Measurements from ENCODE around the gene TMPRSS3.

Gene TMPRSS3

GRCh38 chr21:42407476-42407875 is 11.6 kb upstream of the TMPRSS3 start:
- no peak for DNase-seq

- DNase-seq, result no peak
Observed at GRCh38 chr21:42406866-42407265, 11.0 kb upstream of the TMPRSS3 start.

GRCh38 chr21:42406201-42406621 is 10.4 kb upstream of the TMPRSS3 start:
- no peak for DNase-seq

GRCh38 chr21:42405064-42406013 is 9.5 kb upstream of the TMPRSS3 start:
- no peak for DNase-seq

GRCh38 chr21:42404539-42404938 is 8.7 kb upstream of the TMPRSS3 start:
- no peak for DNase-seq

GRCh38 chr21:42403611-42404231 is 7.9 kb upstream of the TMPRSS3 start, which contains the start of gene UBASH3A:
Gene UBASH3A, plus strand, starts transcription at chr21:42403902. Its CDS starts 44 bp downstream, at chr21:42403946.
- DNase-seq, result no peak

GRCh38 chr21:42401820-42402251 is 6.0 kb upstream of the TMPRSS3 start:
- no peak for DNase-seq

GRCh38 chr21:42401154-42401553 is 5.3 kb upstream of the TMPRSS3 start:
- no peak for DNase-seq

GRCh38 chr21:42400525-42400924 is 4.7 kb upstream of the TMPRSS3 start:
- no peak for DNase-seq

- no peak for DNase-seq
Observed at GRCh38 chr21:42398436-42399028, 2.7 kb upstream of the TMPRSS3 start.

- no peak for DNase-seq
Observed at GRCh38 chr21:42397746-42398394, 2.0 kb upstream of the TMPRSS3 start.

GRCh38 chr21:42396799-42397745 is 1.2 kb upstream of the TMPRSS3 start:
- no peak for DNase-seq

GRCh38 chr21:42395302-42395701 is 550 bp downstream of the TMPRSS3 start:
- DNase-seq, result no peak

- DNase-seq, result no peak
Observed at GRCh38 chr21:42393443-42393950, 2.4 kb downstream of the TMPRSS3 start.

GRCh38 chr21:42392731-42393442 is 3.0 kb downstream of the TMPRSS3 start:
- DNase-seq, result no peak

- DNase-seq, result no peak
Observed at GRCh38 chr21:42391297-42391696, 4.6 kb downstream of the TMPRSS3 start.

- DNase-seq, result no peak
Observed at GRCh38 chr21:42390696-42391095, 5.2 kb downstream of the TMPRSS3 start.

GRCh38 chr21:42390193-42390592 is 5.7 kb downstream of the TMPRSS3 start:
- no peak for DNase-seq

- no peak for DNase-seq
Observed at GRCh38 chr21:42389449-42389835, 6.4 kb downstream of the TMPRSS3 start.

GRCh38 chr21:42388740-42389448 is 7.0 kb downstream of the TMPRSS3 start:
- DNase-seq, result no peak

All from C1 segment of cervical spinal cord (tissue), 14 donors.